ES-I3 (cell line): ENCODE measurements around the gene RIMBP2.

Source experiments
- H3K36me3 ChIP-seq: 2 replicates; pipeline ENCODE4 v1.6.1; 2013; ENCODE audit warnings: mild to moderate bottlenecking, low read length, control low read depth, moderate library complexity; ENCODE audit not compliant: insufficient read depth
- H3K4me1 ChIP-seq: 2 replicates; pipeline ENCODE4 v1.6.1; 2013; ENCODE audit warnings: mild to moderate bottlenecking, control low read depth, low read length; ENCODE audit not compliant: insufficient read depth
- H3K9ac ChIP-seq: 2 replicates; pipeline ENCODE4 v1.6.1; 2013; ENCODE audit warnings: low read depth, mild to moderate bottlenecking, low read length, moderate library complexity
- H3K9me3 ChIP-seq: 2 replicates; pipeline ENCODE4 v1.6.1; 2013; ENCODE audit warnings: mild to moderate bottlenecking, low read length, moderate library complexity; ENCODE audit not compliant: control insufficient read depth, insufficient read depth

The RIMBP2 gene

DNA sequence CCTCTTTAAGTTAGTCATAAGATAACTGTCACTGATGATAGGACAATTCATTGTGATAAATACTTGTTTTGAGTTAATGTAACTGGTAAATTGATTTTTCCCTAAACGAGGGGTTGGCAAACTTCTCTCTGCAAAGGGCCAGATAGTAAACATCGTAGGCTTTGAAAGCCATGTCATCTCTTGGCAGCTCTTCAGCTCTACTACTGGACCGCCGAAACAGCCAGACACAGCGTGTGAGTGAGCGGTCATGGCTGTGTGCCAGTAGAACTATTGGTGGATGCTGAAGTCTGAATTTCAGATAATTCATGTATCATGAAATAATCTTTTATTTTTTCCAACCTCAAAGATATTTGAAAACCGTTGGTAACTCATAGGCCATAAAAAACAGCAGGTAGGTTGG lies 368.5 kb downstream of the RIMBP2 start:
- Histone ChIP-seq H3K9ac (no peak overlapping the region), H3K36me3 (no peaks in the 10 kb centered on the region), H3K9me3 (no peaks in the 10 kb centered on the region), H3K4me1 (peaks cover 4% of the 10 kb centered on the region; the same call in 1 of the 2 replicates)
